BJ (cell line): ENCODE data around the gene GSC2. TPM values are rescaled to one million over a fixed set of nuclear protein-coding genes. Genes with fewer than 3 reads are reported as not detected.

Experiments
- CTCF ChIA-PET: fragments of 350-600 bp; formaldehyde crosslinking; extraction: SDS; loops from one replicate; lab custom pipeline; 2021; ENCODE audit warnings: antibody characterized with exemption, inconsistent platforms; lab: Yijun Ruan, JAX
- POLR2A ChIA-PET: fragments of 300-600 bp; sonication (Branson Sonifier 250); formaldehyde crosslinking; extraction: SDS; loops from one replicate; lab custom pipeline; 2021; ENCODE audit warnings: antibody characterized with exemption; lab: Charles Lee
- DNase-seq: peaks from one replicate; pipeline ENCODE4 v3.0.0-alpha.2; 2011; ENCODE audit warnings: low read depth
- H3K27me3 ChIP-seq: 2 replicates; pipeline ENCODE4 v1.6.0; 2011; ENCODE audit warnings: low read length; ENCODE audit not compliant: control insufficient read depth, insufficient read depth
- H3K36me3 ChIP-seq: 2 replicates; pipeline ENCODE4 v1.5.1; 2011; ENCODE audit warnings: low read length; ENCODE audit not compliant: control insufficient read depth, insufficient read depth
- H3K4me3 ChIP-seq: 2 replicates; pipeline ENCODE4 v1.5.1; 2011; ENCODE audit warnings: low read depth, mild to moderate bottlenecking, control low read depth, low read length
- CTCF ChIP-seq: IDR thresholded peaks from 2 replicates; pipeline ENCODE4 v1.5.1; 2011; ENCODE audit warnings: low read depth, mild to moderate bottlenecking, control low read depth, inconsistent platforms, low read length, moderate library complexity; ENCODE audit not compliant: insufficient read depth
- polyA plus RNA-seq: library from polyadenylated mRNA; depleted of rRNA; stranded (reverse); fragments of >200 nt; gene quantifications from 2 replicates; pipeline ENCODE4 v1.2.3, GENCODE V29; 2011

Gene GSC2
- polyA plus RNA-seq, 1 experiment = not detected

GRCh38 chr22:19178065-19178656, 28.1 kb upstream of the GSC2 start:
- DNase-seq = no peak
- ChIA-PET POLR2A (interaction anchor here (0.6 kb wide), 1 partner anchor 242 kb away, joined by 12 read pairs; no protein-coding TSS in a partner anchor), CTCF (interaction anchor here (0.7 to 2.5 kb wide), 10 partner anchors 9 to 235 kb away, joined by 3 to 13 read pairs (median 6); partner anchors contain the start of gene ESS2)
- Histone ChIP-seq H3K27me3 (no peaks in the 10 kb centered on the region), H3K36me3 (peaks cover 7% of the 10 kb centered on the region), H3K4me3 (peak overlapping the region; percentile 80)
- no peak for TF ChIP-seq CTCF

- peak overlapping the region; percentile 80 for H3K4me3 ChIP-seq
- H3K36me3 ChIP-seq = peaks cover 7% of the 10 kb centered on the region
- no peak for DNase-seq
- ChIA-PET POLR2A (no interaction called here), CTCF (no interaction called here)
- H3K27me3 ChIP-seq = no peaks in the 10 kb centered on the region
- no peak for TF ChIP-seq CTCF
Observed at GRCh38 chr22:19177164-19178064, 27.3 kb upstream of the GSC2 start.

- DNase-seq = no peak
- ChIA-PET CTCF (no interaction called here), POLR2A (no interaction called here)
- TF ChIP-seq CTCF = no peak
- Histone ChIP-seq H3K27me3 (no peaks in the 10 kb centered on the region), H3K4me3 (no peak overlapping the region), H3K36me3 (peaks cover 7% of the 10 kb centered on the region)
Observed at GRCh38 chr22:19176732-19177131, 26.6 kb upstream of the GSC2 start.

GRCh38 chr22:19176175-19176643, 26.1 kb upstream of the GSC2 start:
- no peak for DNase-seq
- no peaks in the 10 kb centered on the region for H3K27me3 ChIP-seq
- no peak for TF ChIP-seq CTCF
- ChIA-PET CTCF (no interaction called here), POLR2A (no interaction called here)
- H3K36me3 ChIP-seq = peaks cover 7% of the 10 kb centered on the region
- no peak overlapping the region for H3K4me3 ChIP-seq

- POLR2A ChIA-PET = no interaction called here
- DNase-seq = no peak
- no peak overlapping the region for H3K4me3 ChIP-seq
- H3K36me3 ChIP-seq = peaks cover 7% of the 10 kb centered on the region
- TF ChIP-seq CTCF = no peak
- CTCF ChIA-PET = no interaction called here
- no peaks in the 10 kb centered on the region for H3K27me3 ChIP-seq
Observed at GRCh38 chr22:19175602-19176174, 25.6 kb upstream of the GSC2 start.
